OCI-LY7 (cell line): ENCODE data around the gene PDXK.

Experiments
- CTCF ChIP-seq: fragments of 200-600 bp; sonication (generic); conservative IDR thresholded peaks from 2 replicates; pipeline ENCODE4 v1.5.1; 2014; ENCODE audit warnings: mild to moderate bottlenecking, antibody characterized with exemption, low read length, moderate library complexity, mixed read lengths
- EZH2phosphoT487 ChIP-seq: fragments of 200-600 bp; sonication (generic); IDR thresholded peaks from 2 replicates; pipeline ENCODE4 v1.6.1; 2018; ENCODE audit warnings: low read depth, borderline replicate concordance, mild to moderate bottlenecking, mixed run types, antibody characterized with exemption, low read length, moderate library complexity, mixed read lengths

GRCh38 chr21:43681650-43682049 lies 37.3 kb upstream of the PDXK start:
- no peak for TF ChIP-seq CTCF
- no peak for TF ChIP-seq EZH2phosphoT487
